AG09309 (cell line): ENCODE data around the gene EFEMP2.

ENCODE experiments used
- DNase-seq: peaks from one replicate; pipeline ENCODE4 v3.0.0-alpha.2; 2010; ENCODE audit warnings: low read depth
- H3K4me3 ChIP-seq: 2 replicates; pipeline ENCODE4 v1.5.1; 2011; ENCODE audit warnings: mild to moderate bottlenecking, low read depth, low read length, moderate library complexity; ENCODE audit not compliant: control insufficient read depth
- TF ChIP-seq, protein P1 (sequence below): IDR thresholded peaks from 2 replicates; pipeline ENCODE4 v1.5.1; 2011; ENCODE audit warnings: mild to moderate bottlenecking, low read depth, low read length, inconsistent platforms; ENCODE audit not compliant: insufficient read depth, control insufficient read depth; ENCODE audit errors: missing control alignments

Gene EFEMP2

DNA sequence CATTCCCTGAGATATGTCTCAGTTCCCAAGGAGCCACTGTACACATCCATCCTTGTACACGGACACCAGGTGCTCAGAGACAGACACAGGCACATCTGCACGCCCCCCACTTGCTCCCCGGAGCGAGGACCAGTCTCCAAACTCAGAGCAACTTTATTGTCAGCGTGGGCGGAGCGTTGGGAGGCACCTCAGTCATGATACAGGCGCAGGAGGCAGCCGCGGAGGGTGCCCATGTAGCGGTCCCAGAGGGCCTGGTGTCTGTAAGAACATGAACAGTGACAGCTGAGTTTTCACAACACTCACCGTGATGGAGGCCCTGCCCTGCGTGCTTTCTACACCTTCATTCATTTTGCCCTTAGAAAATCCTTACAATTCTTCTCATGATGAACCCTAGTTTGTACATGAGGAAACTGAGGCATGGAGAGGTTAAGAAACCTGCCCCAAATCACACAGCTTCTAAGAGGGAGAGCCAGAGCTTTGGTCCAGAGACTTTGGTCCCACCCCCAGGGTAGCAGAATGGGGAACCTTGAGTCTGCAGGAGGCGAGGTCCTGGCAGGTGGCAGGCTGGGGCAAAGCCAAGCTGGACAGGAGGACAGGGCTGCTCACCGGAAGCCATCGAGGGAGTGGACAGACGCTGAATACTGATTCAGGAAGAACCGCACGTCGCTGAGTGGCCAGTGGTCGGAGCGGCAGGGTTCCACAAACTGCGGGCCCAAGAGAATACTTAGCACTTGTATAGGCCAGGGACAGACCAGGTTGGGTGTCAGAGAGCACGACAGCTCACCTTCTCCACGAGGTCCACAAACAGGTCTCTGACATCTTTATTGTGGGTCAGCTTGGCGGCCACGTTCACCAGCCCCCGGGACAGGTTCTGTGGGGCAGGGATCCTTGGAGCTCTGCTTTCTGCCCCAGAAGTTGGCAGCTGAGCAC is 11.5 kb upstream of the EFEMP2 start:
- DNase-seq = no peak
- H3K4me3 ChIP-seq = no peak overlapping the region
- TF ChIP-seq, protein P1, sequence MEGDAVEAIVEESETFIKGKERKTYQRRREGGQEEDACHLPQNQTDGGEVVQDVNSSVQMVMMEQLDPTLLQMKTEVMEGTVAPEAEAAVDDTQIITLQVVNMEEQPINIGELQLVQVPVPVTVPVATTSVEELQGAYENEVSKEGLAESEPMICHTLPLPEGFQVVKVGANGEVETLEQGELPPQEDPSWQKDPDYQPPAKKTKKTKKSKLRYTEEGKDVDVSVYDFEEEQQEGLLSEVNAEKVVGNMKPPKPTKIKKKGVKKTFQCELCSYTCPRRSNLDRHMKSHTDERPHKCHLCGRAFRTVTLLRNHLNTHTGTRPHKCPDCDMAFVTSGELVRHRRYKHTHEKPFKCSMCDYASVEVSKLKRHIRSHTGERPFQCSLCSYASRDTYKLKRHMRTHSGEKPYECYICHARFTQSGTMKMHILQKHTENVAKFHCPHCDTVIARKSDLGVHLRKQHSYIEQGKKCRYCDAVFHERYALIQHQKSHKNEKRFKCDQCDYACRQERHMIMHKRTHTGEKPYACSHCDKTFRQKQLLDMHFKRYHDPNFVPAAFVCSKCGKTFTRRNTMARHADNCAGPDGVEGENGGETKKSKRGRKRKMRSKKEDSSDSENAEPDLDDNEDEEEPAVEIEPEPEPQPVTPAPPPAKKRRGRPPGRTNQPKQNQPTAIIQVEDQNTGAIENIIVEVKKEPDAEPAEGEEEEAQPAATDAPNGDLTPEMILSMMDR = no peak

DNA sequence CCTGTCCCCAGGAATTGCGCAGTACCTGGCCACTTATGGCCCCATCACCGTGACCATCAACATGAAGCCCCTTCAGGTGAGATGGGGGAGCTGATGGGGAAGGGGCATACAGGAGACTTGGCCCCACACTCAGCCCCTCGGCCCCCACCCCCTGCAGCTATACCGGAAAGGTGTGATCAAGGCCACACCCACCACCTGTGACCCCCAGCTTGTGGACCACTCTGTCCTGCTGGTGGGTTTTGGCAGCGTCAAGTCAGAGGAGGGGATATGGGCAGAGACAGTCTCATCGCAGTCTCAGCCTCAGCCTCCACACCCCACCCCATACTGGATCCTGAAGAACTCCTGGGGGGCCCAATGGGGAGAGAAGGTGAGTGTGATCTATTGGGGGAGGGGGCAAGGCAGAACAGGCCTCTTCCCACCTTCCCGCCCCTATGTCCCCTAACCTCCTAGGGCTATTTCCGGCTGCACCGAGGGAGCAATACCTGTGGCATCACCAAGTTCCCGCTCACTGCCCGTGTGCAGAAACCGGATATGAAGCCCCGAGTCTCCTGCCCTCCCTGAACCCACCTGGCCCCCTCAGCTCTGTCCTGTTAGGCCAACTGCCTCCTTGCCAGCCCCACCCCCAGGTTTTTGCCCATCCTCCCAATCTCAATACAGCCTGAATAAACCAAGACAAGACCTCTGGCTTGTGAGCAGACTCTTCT is 10.6 kb upstream of the EFEMP2 start:
- TF ChIP-seq, protein P1 = no peak
- no peak overlapping the region for H3K4me3 ChIP-seq
- DNase-seq = no peak

DNA sequence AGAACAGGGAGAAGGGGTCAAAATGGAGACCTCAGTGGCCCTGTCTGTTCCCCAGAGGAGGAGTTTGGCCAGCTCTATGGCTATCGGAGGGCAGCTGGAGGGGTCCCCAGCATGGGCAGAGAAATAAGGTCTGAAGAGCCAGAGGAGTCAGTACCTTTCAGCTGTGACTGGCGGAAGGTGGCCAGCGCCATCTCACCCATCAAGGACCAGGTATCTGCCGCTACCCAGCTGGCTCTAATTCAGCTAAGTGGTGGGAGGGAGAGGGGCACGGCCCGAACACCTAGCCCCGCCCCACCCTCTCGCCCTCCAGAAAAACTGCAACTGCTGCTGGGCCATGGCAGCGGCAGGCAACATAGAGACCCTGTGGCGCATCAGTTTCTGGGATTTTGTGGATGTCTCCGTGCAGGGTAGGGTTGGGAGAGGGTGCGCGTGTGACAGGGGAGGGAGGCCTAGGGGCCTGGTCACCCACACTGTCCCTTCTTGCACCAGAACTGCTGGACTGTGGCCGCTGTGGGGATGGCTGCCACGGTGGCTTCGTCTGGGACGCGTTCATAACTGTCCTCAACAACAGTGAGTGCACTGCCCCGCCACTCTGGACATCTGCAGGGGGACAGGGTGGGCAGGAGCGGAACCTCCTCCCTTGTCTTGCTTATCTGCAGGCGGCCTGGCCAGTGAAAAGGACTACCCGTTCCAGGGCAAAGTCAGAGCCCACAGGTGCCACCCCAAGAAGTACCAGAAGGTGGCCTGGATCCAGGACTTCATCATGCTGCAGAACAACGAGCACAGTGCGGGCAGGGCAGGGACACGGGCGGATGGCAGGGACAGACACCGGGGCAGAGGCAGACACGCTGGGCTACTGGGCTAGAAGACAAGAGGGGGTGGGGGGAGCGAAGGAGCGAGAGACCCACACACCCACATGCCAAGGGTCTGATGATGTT is 9.8 kb upstream of the EFEMP2 start:
- no peak overlapping the region for H3K4me3 ChIP-seq
- no peak for DNase-seq
- TF ChIP-seq, protein P1 = no peak

DNA sequence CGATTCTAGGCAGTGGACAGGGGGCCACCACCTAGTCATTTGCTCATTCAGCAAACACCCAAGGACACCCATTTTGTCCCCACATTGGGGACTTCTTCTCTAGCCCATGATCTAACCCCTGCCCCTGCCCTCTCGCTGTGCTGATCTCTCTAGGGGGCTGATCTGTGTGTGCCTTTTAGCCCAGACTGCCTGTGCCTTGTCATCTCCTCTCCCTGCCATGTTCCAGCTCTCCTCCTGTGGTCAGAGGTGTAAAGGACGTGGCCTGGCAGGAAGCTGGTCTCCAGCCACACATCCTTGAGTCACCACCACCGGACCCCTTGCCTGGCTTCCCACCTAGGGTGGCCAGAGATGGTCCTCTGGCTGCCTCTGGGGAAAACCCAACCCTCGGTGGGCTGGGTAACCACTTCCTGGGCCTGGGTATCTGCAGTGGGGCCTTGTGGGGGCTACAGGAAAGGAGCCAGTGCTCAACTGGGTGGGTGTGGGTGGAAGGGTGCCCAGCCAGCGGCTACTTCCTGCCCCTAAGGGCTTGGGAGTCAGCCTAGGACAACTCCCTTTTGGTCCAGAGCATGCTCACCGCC is 8.3 kb upstream of the EFEMP2 start:
- no peak overlapping the region for H3K4me3 ChIP-seq
- DNase-seq = no peak
- TF ChIP-seq, protein P1 = no peak

DNA sequence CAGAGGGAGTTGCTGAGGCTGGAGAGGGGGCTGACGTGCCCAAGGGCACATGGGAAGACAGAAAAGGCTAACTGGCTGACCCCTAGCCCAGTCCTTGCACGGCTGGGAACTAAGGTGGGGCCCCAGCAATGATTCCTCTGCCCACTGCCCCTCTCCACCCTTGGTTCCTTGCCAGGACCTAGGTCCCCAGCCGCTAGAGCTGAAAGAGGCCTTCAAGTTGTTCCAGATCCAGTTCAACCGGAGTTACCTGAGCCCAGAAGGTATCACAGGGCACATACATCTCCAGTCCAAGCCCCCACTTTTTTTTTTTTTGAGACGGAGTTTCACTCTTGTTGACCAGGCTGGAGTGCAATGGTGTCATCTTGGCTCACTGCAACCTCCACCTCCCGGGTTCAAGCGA is 7.4 kb upstream of the EFEMP2 start:
- TF ChIP-seq, protein P1 = no peak
- H3K4me3 ChIP-seq = no peak overlapping the region
- DNase-seq = no peak

DNA sequence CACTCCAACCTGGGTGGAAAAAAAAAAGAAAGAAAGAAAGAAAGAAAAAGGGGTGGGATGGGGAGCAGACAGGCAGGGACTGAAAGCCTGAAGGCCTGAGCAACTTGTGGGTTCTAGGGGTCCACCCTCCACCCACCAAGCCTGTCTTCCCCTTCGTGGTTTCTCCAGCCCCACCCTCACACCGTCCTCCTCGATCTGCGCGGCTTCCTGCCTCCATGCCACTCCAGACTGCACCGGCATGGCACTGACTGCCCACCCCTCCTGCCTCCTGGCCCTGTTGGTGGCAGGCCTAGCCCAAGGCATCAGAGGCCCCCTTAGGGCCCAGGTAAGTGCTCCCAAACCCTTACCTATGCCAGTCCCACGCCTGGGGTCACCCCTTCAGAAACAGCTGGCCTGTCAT is 7.0 kb upstream of the EFEMP2 start, which contains the start of gene CTSW:
Gene CTSW, plus strand, starts transcription at position 221 of the 400 bp plus-strand sequence. Its CDS starts 18 bp downstream, at position 239.
- no peak for DNase-seq
- TF ChIP-seq, protein P1 = no peak
- H3K4me3 ChIP-seq = no peak within 1 kb of the TSS
